CD4-positive, alpha-beta memory T cell (primary cell): ENCODE measurements around the gene GMDS. TPM values are rescaled to one million over a fixed set of nuclear protein-coding genes. Genes with fewer than 3 reads are reported as not detected.

Experiments used
- CTCF ChIA-PET: fragments of 350-600 bp; sonication (Branson Sonifier 250); formaldehyde crosslinking; loops from one replicate; lab custom pipeline; 2021; ENCODE audit warnings: inconsistent platforms; ENCODE audit not compliant: partially characterized antibody; lab: Charles Lee
- POLR2A ChIA-PET: fragments of 350-600 bp; sonication (Branson Sonifier 250); formaldehyde crosslinking; loops from one replicate; lab custom pipeline; 2021; ENCODE audit not compliant: partially characterized antibody; lab: Charles Lee
- DNase-seq, 5 donors: peaks; one replicate each; pipeline versions ENCODE4 v3.0.0 to v3.0.0-alpha.2; 2020 to 2022; ENCODE audit warnings: mixed read lengths in 1 of 5
- H3K27ac ChIP-seq: one replicate; pipeline ENCODE4 v1.7.0; 2013; ENCODE audit warnings: low read depth, low read length
- H3K27me3 ChIP-seq: 2 replicates; pipeline ENCODE4 v1.7.0; 2013; ENCODE audit warnings: mild to moderate bottlenecking, low read length, moderate library complexity; ENCODE audit not compliant: insufficient read depth
- H3K36me3 ChIP-seq: 2 replicates; pipeline ENCODE4 v1.7.0; 2013; ENCODE audit warnings: mild to moderate bottlenecking, low read length, moderate library complexity; ENCODE audit not compliant: insufficient read depth
- H3K4me1 ChIP-seq: 2 replicates; pipeline ENCODE4 v1.7.0; 2013; ENCODE audit warnings: mild to moderate bottlenecking, low read length, moderate library complexity; ENCODE audit not compliant: insufficient read depth
- H3K4me3 ChIP-seq, 2 donors: one replicate each; pipeline ENCODE4 v1.7.0; 2013; ENCODE audit warnings: low read length in 2 of 2, mild to moderate bottlenecking in 1 of 2
- H3K9me3 ChIP-seq, 2 donors: one replicate each; pipeline ENCODE4 v1.7.0; 2013; ENCODE audit warnings: low read length in 2 of 2, control low read depth in 1 of 2; ENCODE audit not compliant: control insufficient read depth in 1 of 2
- H3K27ac Mint-ChIP-seq, 7 donors: one replicate each; pipeline ENCODE4 v1.8.0; 2020 to 2021; ENCODE audit warnings: mixed read lengths in 7 of 7, mild to moderate bottlenecking in 6 of 7, inconsistent platforms in 3 of 7, moderate library complexity in 3 of 7
- H3K27me3 Mint-ChIP-seq, 2 donors: one replicate each; pipeline ENCODE4 v1.8.0; 2020 to 2021; ENCODE audit warnings: mixed read lengths in 2 of 2
- H3K36me3 Mint-ChIP-seq, 2 donors: one replicate each; pipeline ENCODE4 v1.8.0; 2020 to 2021; ENCODE audit warnings: mixed read lengths in 2 of 2, inconsistent platforms in 1 of 2, mild to moderate bottlenecking in 1 of 2
- H3K4me1 Mint-ChIP-seq, 4 donors: one replicate each; pipeline ENCODE4 v1.8.0; 2020 to 2021; ENCODE audit warnings: mixed read lengths in 4 of 4, mild to moderate bottlenecking in 1 of 4
- H3K4me3 Mint-ChIP-seq, 8 donors: one replicate each; pipeline ENCODE4 v1.8.0; 2020 to 2021; ENCODE audit warnings: mixed read lengths in 8 of 8, mild to moderate bottlenecking in 7 of 8, moderate library complexity in 6 of 8, inconsistent platforms in 3 of 8
- H3K9me3 Mint-ChIP-seq, 8 donors: one replicate each; pipeline ENCODE4 v1.8.0; 2020 to 2021; ENCODE audit warnings: mixed read lengths in 8 of 8, mild to moderate bottlenecking in 5 of 8, inconsistent platforms in 3 of 8, moderate library complexity in 1 of 8
- intact Hi-C: fragments of 100-400 bp; cut with micrococcal nuclease; formaldehyde crosslinking; loops from one replicate; pipeline ENCODE4 v1.15.1; 2023
- polyA plus RNA-seq, 2 donors: library from polyadenylated mRNA; unstranded; fragments of 300-500 nt; fragmentation: Illumina TruSeq; gene quantifications; one replicate each; pipeline ENCODE4 v1.2.3, GENCODE V29; 2021
- total RNA-seq, 2 experiments: library from RNA; stranded (reverse); gene quantifications; one replicate each; pipeline ENCODE4 v1.2.3, GENCODE V29; 2021

Gene GMDS
- total and polyA plus RNA-seq, 4 experiments from 2014 or later, result 12.1 to 24.0 (median 15.2) TPM

DNA sequence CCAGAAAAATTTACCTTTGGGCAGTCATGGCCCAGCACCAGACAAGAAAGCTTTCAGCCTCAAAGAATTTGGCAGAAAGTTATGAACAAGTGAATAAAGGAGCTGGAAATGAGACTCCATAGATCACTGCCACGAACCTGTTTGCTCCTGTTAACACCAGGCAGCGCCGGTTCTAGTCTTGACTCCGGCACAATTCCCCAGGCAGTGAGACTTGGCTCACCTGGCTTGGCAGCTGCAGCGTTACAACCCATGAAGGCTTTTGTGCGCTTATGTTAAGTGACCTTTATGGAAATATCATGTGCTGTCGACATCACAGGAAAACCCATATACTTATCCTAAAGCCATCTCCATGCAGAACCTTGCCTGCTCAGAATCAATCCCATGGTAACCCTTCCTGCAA lies 657.9 kb downstream of the GMDS start:
- Histone ChIP-seq H3K27ac (no peak overlapping the region), H3K4me1 (no peaks in the 10 kb centered on the region), H3K36me3 (no peaks in the 10 kb centered on the region), H3K9me3 (no peaks in the 10 kb centered on the region), H3K4me3 (no peak overlapping the region), H3K27me3 (no peaks in the 10 kb centered on the region)
- H3K27ac Mint-ChIP-seq, result no peak overlapping the region
- no peak overlapping the region for H3K4me3 Mint-ChIP-seq
- DNase-seq, result no peak
- intact Hi-C loops, result no loop called here
- H3K27me3 Mint-ChIP-seq, result peaks cover 16 to 21% of the 10 kb centered on the region in 2 donors
- H3K36me3 Mint-ChIP-seq, result no peaks in the 10 kb centered on the region
- no peaks in the 10 kb centered on the region for H3K4me1 Mint-ChIP-seq
- POLR2A ChIA-PET, result no interaction called here
- CTCF ChIA-PET, result interaction anchor here (1.4 kb wide), 1 partner anchor 8 kb away, joined by 6 read pairs; no protein-coding TSS in a partner anchor
- no peaks in the 10 kb centered on the region for H3K9me3 Mint-ChIP-seq

DNA sequence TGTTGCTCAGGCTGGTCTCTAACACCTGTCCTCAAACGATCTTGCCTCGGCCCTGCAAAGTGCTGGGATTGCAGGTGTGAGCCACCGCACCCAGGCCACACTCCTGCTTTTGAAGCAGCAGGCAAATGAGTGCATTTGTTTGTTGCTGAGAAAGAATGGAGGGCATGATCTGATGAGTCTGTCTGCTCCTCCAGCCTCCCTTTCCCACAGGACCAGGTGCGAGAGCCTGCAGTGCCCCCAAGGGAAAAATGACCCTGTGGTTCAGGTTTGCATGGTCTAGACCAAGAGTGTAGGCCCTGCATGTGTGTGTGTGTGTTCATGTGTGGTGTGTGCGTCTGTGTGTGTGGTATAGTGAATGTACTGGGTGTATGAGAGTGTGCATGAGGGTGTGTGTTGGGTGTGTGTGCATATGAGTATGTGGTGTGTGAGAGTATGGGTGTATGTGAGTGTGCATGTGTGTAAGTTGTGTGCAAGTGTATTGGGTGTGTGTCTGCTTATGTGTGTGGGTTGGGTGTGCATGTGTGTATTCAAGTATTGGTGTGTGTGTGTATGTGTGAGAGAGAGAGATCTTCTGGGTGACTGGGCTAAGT lies 658.4 kb downstream of the GMDS start:
- POLR2A ChIA-PET, result no interaction called here

GRCh38 chr6:1586256-1586655 lies 659.1 kb downstream of the GMDS start:
- no peak overlapping the region for H3K4me3 Mint-ChIP-seq
- ChIA-PET CTCF (interaction anchor here (1.9 kb wide), 1 partner anchor 32 kb away, joined by 5 read pairs; no protein-coding TSS in a partner anchor), POLR2A (no interaction called here)
- no peak overlapping the region for H3K27ac ChIP-seq
- H3K36me3 Mint-ChIP-seq, result no peaks in the 10 kb centered on the region
- peaks cover 9 to 22% of the 10 kb centered on the region in 2 donors for H3K27me3 Mint-ChIP-seq
- no peaks in the 10 kb centered on the region for H3K9me3 Mint-ChIP-seq
- intact Hi-C loops, result no loop called here
- no peak for DNase-seq
- no peaks in the 10 kb centered on the region for H3K4me1 ChIP-seq
- no peaks in the 10 kb centered on the region for H3K4me1 Mint-ChIP-seq
- H3K27me3 ChIP-seq, result no peaks in the 10 kb centered on the region
- H3K4me3 ChIP-seq, result no peak overlapping the region
- H3K9me3 ChIP-seq, result no peaks in the 10 kb centered on the region
- no peaks in the 10 kb centered on the region for H3K36me3 ChIP-seq
- no peak overlapping the region for H3K27ac Mint-ChIP-seq

More for the DNA sequence above, 658.4 kb downstream of the GMDS start:
- H3K27me3 Mint-ChIP-seq, result peaks cover 13 to 22% of the 10 kb centered on the region in 2 donors
- H3K27me3 ChIP-seq, result no peaks in the 10 kb centered on the region
- no peaks in the 10 kb centered on the region for H3K9me3 Mint-ChIP-seq
- H3K36me3 ChIP-seq, result no peaks in the 10 kb centered on the region
- no peaks in the 10 kb centered on the region for H3K4me1 ChIP-seq
- no peaks in the 10 kb centered on the region for H3K36me3 Mint-ChIP-seq
- no peak overlapping the region for H3K4me3 Mint-ChIP-seq
- no peaks in the 10 kb centered on the region for H3K4me1 Mint-ChIP-seq
- H3K27ac ChIP-seq, result no peak overlapping the region
- intact Hi-C loops, result no loop called here
- CTCF ChIA-PET, result interaction anchor here (1.4 kb wide), 1 partner anchor 9 kb away, joined by 6 read pairs; no protein-coding TSS in a partner anchor
- no peak overlapping the region for H3K4me3 ChIP-seq
- DNase-seq, result no peak
- H3K9me3 ChIP-seq, result no peaks in the 10 kb centered on the region
- H3K27ac Mint-ChIP-seq, result peak overlapping the region in 1 of 7 donors; percentile 19

- intact Hi-C loops, result no loop called here
- no peaks in the 10 kb centered on the region for H3K36me3 ChIP-seq
- H3K9me3 ChIP-seq, result no peaks in the 10 kb centered on the region
- no peaks in the 10 kb centered on the region for H3K36me3 Mint-ChIP-seq
- no peak for DNase-seq
- H3K4me1 ChIP-seq, result no peaks in the 10 kb centered on the region
- no peak overlapping the region for H3K27ac ChIP-seq
- H3K4me1 Mint-ChIP-seq, result no peaks in the 10 kb centered on the region
- H3K27ac Mint-ChIP-seq, result no peak overlapping the region
- no peaks in the 10 kb centered on the region for H3K27me3 ChIP-seq
- no peaks in the 10 kb centered on the region for H3K9me3 Mint-ChIP-seq
- ChIA-PET POLR2A (no interaction called here), CTCF (interaction anchor here (1.9 kb wide), 1 partner anchor 31 kb away, joined by 5 read pairs; no protein-coding TSS in a partner anchor)
- peaks cover 9 to 22% of the 10 kb centered on the region in 2 donors for H3K27me3 Mint-ChIP-seq
- H3K4me3 Mint-ChIP-seq, result no peak overlapping the region
- H3K4me3 ChIP-seq, result no peak overlapping the region
These were observed 659.7 kb downstream of the GMDS start for GRCh38 chr6:1585669-1586049.

DNA sequence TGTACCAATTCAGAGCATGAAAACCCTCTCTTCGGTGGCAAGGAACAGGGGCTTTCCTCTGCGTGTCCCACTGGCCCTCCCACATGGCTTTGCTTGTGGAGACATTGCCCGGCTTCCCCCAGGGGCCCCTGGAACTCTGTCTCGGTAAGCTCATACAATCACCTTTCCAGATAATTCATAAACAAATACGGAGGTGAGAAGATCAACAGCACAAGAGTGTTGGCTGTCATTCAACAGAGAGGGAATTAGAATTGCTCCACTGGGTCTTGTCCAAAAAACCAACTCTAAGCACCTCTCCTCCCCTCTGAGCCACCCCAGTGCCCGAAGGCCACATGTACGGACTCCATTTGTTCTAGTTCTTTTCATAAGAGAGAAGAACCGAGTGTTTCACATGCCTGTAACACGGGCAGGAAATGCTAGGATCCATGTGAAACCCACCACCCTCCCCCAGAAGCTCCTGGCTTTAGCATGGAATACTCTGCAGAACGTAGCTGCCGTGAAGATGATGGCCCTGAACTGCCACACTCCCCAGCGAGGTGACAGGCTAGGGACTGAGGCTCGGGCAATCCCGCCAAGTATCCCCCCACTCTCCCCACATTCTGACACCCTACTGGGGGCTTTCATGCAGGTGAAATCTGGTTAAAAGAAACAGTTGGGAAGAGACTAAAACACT lies 660.3 kb downstream of the GMDS start:
- intact Hi-C loops, result no loop called here
- ChIA-PET POLR2A (no interaction called here), CTCF (interaction anchor here (1.1 to 1.9 kb wide), 2 partner anchors 10 to 30 kb away, joined by 3 to 5 read pairs; no protein-coding TSS in a partner anchor)

DNA sequence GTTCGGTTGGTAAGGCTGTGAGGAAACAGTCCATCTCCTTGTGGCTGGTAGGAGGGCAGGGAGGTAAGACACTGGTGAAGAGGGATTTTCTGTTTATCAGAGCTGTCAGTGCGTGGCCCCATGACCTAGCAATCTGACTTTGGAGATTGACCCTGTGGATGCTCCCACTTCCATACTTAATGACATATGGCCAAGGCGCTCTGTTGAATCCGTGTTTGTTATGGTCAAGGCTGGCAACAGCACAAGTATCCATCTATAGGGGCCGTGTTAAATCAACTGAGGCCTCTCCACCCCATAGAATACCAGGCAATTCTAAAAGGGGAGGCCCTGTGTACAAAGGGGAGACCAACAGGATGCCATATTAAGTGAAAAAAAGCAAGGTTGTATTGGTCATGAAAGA lies 661.3 kb downstream of the GMDS start:
- Mint-ChIP-seq H3K27me3 (peaks cover 9 to 21% of the 10 kb centered on the region in 2 donors), H3K27ac (no peak overlapping the region), H3K4me1 (no peaks in the 10 kb centered on the region), H3K9me3 (no peaks in the 10 kb centered on the region), H3K36me3 (no peaks in the 10 kb centered on the region), H3K4me3 (no peak overlapping the region)
- ChIA-PET POLR2A (no interaction called here), CTCF (interaction anchor here (1.1 to 1.9 kb wide), 2 partner anchors 11 to 29 kb away, joined by 3 to 5 read pairs; no protein-coding TSS in a partner anchor)
- H3K9me3 ChIP-seq, result no peaks in the 10 kb centered on the region
- intact Hi-C loops, result no loop called here
- H3K4me3 ChIP-seq, result no peak overlapping the region
- DNase-seq, result no peak
- H3K36me3 ChIP-seq, result no peaks in the 10 kb centered on the region
- no peak overlapping the region for H3K27ac ChIP-seq
- peaks cover 5% of the 10 kb centered on the region for H3K27me3 ChIP-seq
- no peaks in the 10 kb centered on the region for H3K4me1 ChIP-seq

More for the DNA sequence above, 660.3 kb downstream of the GMDS start:
- Histone ChIP-seq H3K4me1 (no peaks in the 10 kb centered on the region), H3K36me3 (no peaks in the 10 kb centered on the region), H3K4me3 (no peak overlapping the region), H3K9me3 (no peaks in the 10 kb centered on the region), H3K27me3 (peaks cover 3% of the 10 kb centered on the region), H3K27ac (no peak overlapping the region)
- Mint-ChIP-seq H3K27me3 (peaks cover 9 to 22% of the 10 kb centered on the region in 2 donors), H3K4me3 (no peak overlapping the region), H3K9me3 (no peaks in the 10 kb centered on the region), H3K27ac (no peak overlapping the region), H3K4me1 (no peaks in the 10 kb centered on the region), H3K36me3 (no peaks in the 10 kb centered on the region)
- DNase-seq, result no peak

DNA sequence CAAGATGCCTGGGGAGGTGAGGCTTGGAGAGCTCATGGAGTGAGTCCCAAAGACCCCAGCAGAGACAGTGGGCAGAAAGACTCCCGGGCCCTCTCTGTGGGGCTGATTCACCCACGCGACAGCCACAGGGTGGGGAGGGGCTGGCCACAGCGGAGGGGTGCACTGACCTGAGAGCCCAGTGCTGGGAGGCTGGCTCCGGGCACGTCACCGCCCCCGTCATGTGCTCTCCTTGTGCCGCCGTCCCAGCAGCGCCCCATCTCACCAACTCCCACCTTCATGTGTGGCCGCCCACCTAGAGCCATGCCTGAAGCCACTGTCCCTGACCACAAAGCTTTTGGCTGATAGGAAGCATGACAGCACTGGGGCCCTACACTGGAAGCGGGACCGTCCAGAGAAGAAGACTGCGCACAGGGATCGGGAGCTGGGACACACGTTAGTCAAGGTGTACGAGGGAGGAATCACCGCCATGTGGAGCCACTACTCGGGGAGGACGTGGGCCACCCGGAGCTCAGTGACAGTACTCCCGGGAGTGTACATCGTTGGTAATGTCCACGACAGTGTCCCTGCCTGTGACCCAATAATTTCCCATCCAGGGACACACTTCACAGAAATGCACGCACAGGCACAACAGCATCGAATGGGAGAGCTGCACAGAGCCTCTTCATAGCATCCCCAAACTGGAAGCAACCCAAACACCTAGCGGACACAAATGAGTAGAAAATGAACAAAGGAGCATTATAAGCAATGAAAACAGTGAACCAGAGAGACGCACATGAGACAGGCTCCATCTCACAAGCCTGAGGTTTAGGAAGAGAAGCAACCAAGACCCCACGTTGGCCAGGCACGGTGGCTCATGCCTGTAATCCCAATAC lies 664.0 kb downstream of the GMDS start:
- no peaks in the 10 kb centered on the region for H3K4me1 ChIP-seq
- H3K27ac ChIP-seq, result no peak overlapping the region
- no peaks in the 10 kb centered on the region for H3K36me3 ChIP-seq
- no peak for DNase-seq
- H3K27me3 Mint-ChIP-seq, result peaks cover 4 to 12% of the 10 kb centered on the region in 2 donors
- H3K4me3 Mint-ChIP-seq, result no peak overlapping the region
- H3K36me3 Mint-ChIP-seq, result no peaks in the 10 kb centered on the region
- ChIA-PET POLR2A (no interaction called here), CTCF (interaction anchor here (1.0 kb wide), 1 partner anchor 58 kb away, joined by 3 read pairs; no protein-coding TSS in a partner anchor)
- no peaks in the 10 kb centered on the region for H3K9me3 ChIP-seq
- H3K4me1 Mint-ChIP-seq, result no peaks in the 10 kb centered on the region
- intact Hi-C loops, result no loop called here
- H3K9me3 Mint-ChIP-seq, result no peaks in the 10 kb centered on the region
- no peak overlapping the region for H3K4me3 ChIP-seq
- H3K27ac Mint-ChIP-seq, result no peak overlapping the region
- peaks cover 5% of the 10 kb centered on the region for H3K27me3 ChIP-seq
